HCT116 (cell line): ENCODE data around the gene PTGS1. TPM values are rescaled to one million over a fixed set of nuclear protein-coding genes. Genes with fewer than 3 reads are reported as not detected.

Experiments
- ATAC-seq: fragments of 200-7000 bp; cut with Tn5 transposase; 2 replicates; pipeline ENCODE4 v1.9.1; 2020; ENCODE audit warnings: mild to moderate bottlenecking, moderate library complexity
- BruUV-seq: library from RNA; stranded (reverse); fragments of 400-500 nt; replicated peaks from 2 replicates; lab custom pipeline; 2021; lab: Mats Ljungman, UMichigan
- CTCF ChIA-PET: fragments of 300-600 bp; sonication (Branson Sonifier 250); formaldehyde crosslinking; loops from one replicate; lab custom pipeline; 2021; ENCODE audit warnings: antibody characterized with exemption; lab: Charles Lee
- POLR2A ChIA-PET: fragments of 300-600, 350-600 bp; sonication (Branson Sonifier 250); formaldehyde crosslinking; loops from one replicate; lab custom pipeline; 2021; ENCODE audit warnings: antibody characterized with exemption; lab: Charles Lee
- RAD21 ChIA-PET, 2 experiments: fragments of 300-600 bp; sonication (Branson Sonifier 250); formaldehyde crosslinking; loops; one replicate each; lab custom pipeline; 2023; ENCODE audit warnings: low total read pairs in 2 of 2; ENCODE audit not compliant: uncharacterized antibody in 2 of 2, unreplicated experiment in 2 of 2, low non-redundant PET in 1 of 2; lab: Charles Lee
- DNase-seq: peaks from one replicate; pipeline ENCODE4 v3.0.0-alpha.2; 2010; ENCODE audit warnings: low read depth, low spot score
- H2AFZ ChIP-seq: fragments of 200-600 bp; shearing (Covaris generic), sonication (generic); 2 replicates; pipeline ENCODE4 v1.6.1; 2017; ENCODE audit warnings: low read depth, mixed run types, mixed read lengths, antibody characterized with exemption, low read length; ENCODE audit not compliant: poor library complexity, severe bottlenecking
- H3K27ac ChIP-seq: 2 replicates; pipeline ENCODE4 v1.5.1; 2012; ENCODE audit warnings: low read depth, low read length
- H3K27me3 ChIP-seq: fragments of 200-600 bp; sonication (generic); 2 replicates; pipeline ENCODE4 v1.6.1; 2016; ENCODE audit warnings: mixed run types, low read length, mixed read lengths; ENCODE audit not compliant: insufficient read depth
- H3K36me3 ChIP-seq, 2 experiments: fragments of 200-500 bp in 1 of 2; fragments of 200-600 bp in 1 of 2; sonication (Bioruptor generic) in 1 of 2; sonication (generic) in 1 of 2; 2 replicates each; pipeline versions ENCODE4 v1.5.1 to v1.6.1; 2014 to 2016; ENCODE audit warnings: low read length in 2 of 2, inconsistent platforms in 1 of 2, mixed read lengths in 1 of 2, mixed run types in 1 of 2; ENCODE audit not compliant: insufficient read depth in 2 of 2, control insufficient read depth in 1 of 2
- H3K4me1 ChIP-seq, 2 experiments: fragments of 200-600 bp in 1 of 2; sonication (generic) in 1 of 2; 2 replicates each; pipeline versions ENCODE4 v1.5.1 to v1.6.1; 2012 to 2017; ENCODE audit warnings: low read length in 2 of 2, inconsistent platforms in 1 of 2, mild to moderate bottlenecking in 1 of 2, mixed read lengths in 1 of 2, mixed run types in 1 of 2, moderate library complexity in 1 of 2; ENCODE audit not compliant: insufficient read depth in 2 of 2, control insufficient read depth in 1 of 2
- H3K4me2 ChIP-seq: fragments of 200-600 bp; sonication (generic); 2 replicates; pipeline ENCODE4 v1.6.1; 2017; ENCODE audit warnings: mixed run types, low read length, mixed read lengths
- H3K4me3 ChIP-seq, 2 experiments: fragments of 200-600 bp in 1 of 2; sonication (generic) in 1 of 2; replicated peaks in 1 of 2; 2 replicates each; pipeline ENCODE4 v1.5.1; 2011 to 2016; ENCODE audit warnings: low read length in 2 of 2, control low read depth in 1 of 2, low read depth in 1 of 2, mild to moderate bottlenecking in 1 of 2, mixed read lengths in 1 of 2, mixed run types in 1 of 2
- H3K79me2 ChIP-seq: fragments of 200-600 bp; sonication (generic); 2 replicates; pipeline ENCODE4 v1.6.1; 2017; ENCODE audit warnings: mild to moderate bottlenecking, mixed run types, low read length, moderate library complexity, mixed read lengths; ENCODE audit not compliant: insufficient read depth
- H3K9ac ChIP-seq: fragments of 200-600 bp; sonication (generic); 2 replicates; pipeline ENCODE4 v1.6.1; 2016; ENCODE audit warnings: low read length, mixed read lengths
- H3K9me2 ChIP-seq: fragments of 200-600 bp; sonication (generic), shearing (Covaris generic); 2 replicates; pipeline ENCODE4 v1.6.1; 2017; ENCODE audit warnings: mixed run types, mild to moderate bottlenecking, moderate library complexity; ENCODE audit not compliant: insufficient read depth
- H3K9me3 ChIP-seq, 2 experiments: fragments of 200-500 bp in 1 of 2; fragments of 200-600 bp in 1 of 2; sonication (Bioruptor generic) in 1 of 2; sonication (generic) in 1 of 2; 2 replicates each; pipeline ENCODE4 v1.6.1; 2014 to 2017; ENCODE audit warnings: low read length in 2 of 2, mixed read lengths in 2 of 2, inconsistent platforms in 1 of 2, low read depth in 1 of 2, mild to moderate bottlenecking in 1 of 2, mixed run types in 1 of 2, moderate library complexity in 1 of 2; ENCODE audit not compliant: control insufficient read depth in 1 of 2, insufficient read depth in 1 of 2
- H4K20me1 ChIP-seq: fragments of 200-600 bp; sonication (generic), shearing (Covaris generic); 2 replicates; pipeline ENCODE4 v1.6.1; 2017; ENCODE audit warnings: mixed run types, mild to moderate bottlenecking, moderate library complexity; ENCODE audit not compliant: insufficient read depth
- ATF3 ChIP-seq: IDR thresholded peaks from 2 replicates; pipeline ENCODE4 v1.6.1; 2012
- CBX3 ChIP-seq: IDR thresholded peaks from 2 replicates; pipeline ENCODE4 v1.6.1; 2012; ENCODE audit warnings: low read depth
- CEBPB ChIP-seq: IDR thresholded peaks from 2 replicates; pipeline ENCODE4 v1.6.1; 2012; ENCODE audit warnings: low read depth
- EGR1 ChIP-seq: IDR thresholded peaks from 2 replicates; pipeline ENCODE4 v1.6.1; 2012; ENCODE audit warnings: low read depth
- ELF1 ChIP-seq: IDR thresholded peaks from 2 replicates; pipeline ENCODE4 v1.6.1; 2012; ENCODE audit warnings: low read depth, borderline replicate concordance
- EZH2 ChIP-seq: fragments of 200-600 bp; sonication (generic); IDR thresholded peaks from 2 replicates; pipeline ENCODE4 v1.6.1; 2017; ENCODE audit warnings: antibody characterized with exemption, mixed run types
- FOSL1 ChIP-seq: IDR thresholded peaks from 2 replicates; pipeline ENCODE4 v1.6.1; 2012; ENCODE audit warnings: low read depth
- JUND ChIP-seq: IDR thresholded peaks from 2 replicates; pipeline ENCODE4 v1.6.1; 2012
- MAX ChIP-seq: IDR thresholded peaks from 2 replicates; pipeline ENCODE4 v1.6.1; 2012
- POLR2A ChIP-seq: IDR thresholded peaks from 2 replicates; pipeline ENCODE4 v1.7.0; 2011; ENCODE audit warnings: borderline replicate concordance; ENCODE audit not compliant: insufficient read depth, insufficient read length; ENCODE audit errors: extremely low read depth
- RAD21 ChIP-seq: IDR thresholded peaks from 2 replicates; pipeline ENCODE4 v1.6.1; 2012; ENCODE audit warnings: low read depth, mild to moderate bottlenecking
- REST ChIP-seq: IDR thresholded peaks from 2 replicates; pipeline ENCODE4 v1.6.1; 2012; ENCODE audit warnings: low read depth
- SIN3A ChIP-seq: IDR thresholded peaks from 2 replicates; pipeline ENCODE4 v1.6.1; 2012; ENCODE audit warnings: low read depth
- SRF ChIP-seq: IDR thresholded peaks from 2 replicates; pipeline ENCODE4 v1.6.1; 2012; ENCODE audit warnings: low read depth
- TCF7L2 ChIP-seq: IDR thresholded peaks from 2 replicates; pipeline ENCODE4 v1.7.0; 2011; ENCODE audit warnings: borderline replicate concordance, inconsistent platforms; ENCODE audit not compliant: insufficient read depth, insufficient read length; ENCODE audit errors: extremely low read depth
- YY1 ChIP-seq: IDR thresholded peaks from 2 replicates; pipeline ENCODE4 v1.6.1; 2011; ENCODE audit warnings: low read length, low read depth, moderate library complexity, mild to moderate bottlenecking; ENCODE audit not compliant: insufficient replicate concordance; ENCODE audit errors: extremely low read depth
- ZFX ChIP-seq: fragments of 450-650 bp; IDR thresholded peaks from 2 replicates; pipeline ENCODE4 v1.6.1; 2017
- ZNF274 ChIP-seq: fragments of 200-500 bp; sonication (Bioruptor generic); IDR thresholded peaks from 2 replicates; pipeline ENCODE4 v1.6.1; 2014; ENCODE audit warnings: mild to moderate bottlenecking, low read depth, low read length, inconsistent platforms
- intact Hi-C: fragments of 100-400 bp; cut with micrococcal nuclease; formaldehyde crosslinking; loops from 2 replicates; pipeline ENCODE4 v1.10.0; 2022
- total RNA-seq: library from RNA; stranded (reverse); gene quantifications from one replicate; pipeline ENCODE4 v1.2.1, GENCODE V29; 2021; ENCODE audit not compliant: unreplicated experiment

Gene PTGS1
- total RNA-seq, 1 experiment from 2014 or later = 3.5 TPM

- DNase-seq = no peak
Observed at GRCh38 chr9:122382901-122383850, 12.4 kb downstream of the PTGS1 start.

More at GRCh38 chr9:122382901-122383850, 12.4 kb downstream of the PTGS1 start:
- H3K9me3 ChIP-seq = peaks cover 3 to 11% of the 10 kb centered on the region in 2 experiments; a peak in 2 of 4 replicates
- H2AFZ ChIP-seq = no peak overlapping the region
- ChIA-PET CTCF (interaction anchor here (1.1 kb wide), 1 partner anchor 31 kb away, joined by 3 read pairs; no protein-coding TSS in a partner anchor), RAD21 (no interaction called here), POLR2A (no interaction called here)
- H3K27me3 ChIP-seq = no peaks in the 10 kb centered on the region
- no peaks in the 10 kb centered on the region for H3K79me2 ChIP-seq
- no peaks in the 10 kb centered on the region for H3K36me3 ChIP-seq
- intact Hi-C loops = no loop called here
- no peaks in the 10 kb centered on the region for H3K9me2 ChIP-seq
- H3K4me2 ChIP-seq = peak overlapping the region; percentile 48
- H3K4me3 ChIP-seq = no peak overlapping the region
- ATAC-seq = no peak
- no TSS peak for BruUV-seq
- H3K9ac ChIP-seq = no peak overlapping the region
- peaks cover 3 to 16% of the 10 kb centered on the region in 2 experiments; a peak in 3 of 4 replicates for H3K4me1 ChIP-seq
- H3K27ac ChIP-seq = no peak overlapping the region
- H4K20me1 ChIP-seq = no peaks in the 10 kb centered on the region
- TF ChIP-seq CEBPB = no peak
- TF ChIP-seq YY1 = no peak
- no peak for TF ChIP-seq RAD21
- TF ChIP-seq ZFX = no peak
- no peak for TF ChIP-seq ELF1
- no peak for TF ChIP-seq SRF
- TF ChIP-seq CBX3 = no peak
- TF ChIP-seq JUND = no peak
- no peak for TF ChIP-seq EZH2
- TF ChIP-seq FOSL1 = no peak
- TF ChIP-seq ATF3 = no peak
- no peak for TF ChIP-seq TCF7L2
- no peak for TF ChIP-seq ZNF274
- no peak for TF ChIP-seq SIN3A
- no peak for TF ChIP-seq REST
- no peak for TF ChIP-seq POLR2A
- no peak for TF ChIP-seq EGR1
- TF ChIP-seq MAX = no peak
- TF ChIP-seq, all 23 proteins: peak for 0
